Coronary artery (tissue), 2 donors: Measurements from ENCODE around the gene DCUN1D5.

Source experiments
- DNase-seq: peaks from one replicate; pipeline ENCODE4 v3.0.0-alpha.2; 2017; ENCODE audit warnings: low spot score
- H3K27ac ChIP-seq, 2 donors: fragments of 200-600 bp; sonication (generic); one replicate each; pipeline ENCODE4 v1.5.1; 2016 to 2019
- H3K4me3 ChIP-seq: fragments of 200-600 bp; sonication (generic); 2 replicates; pipeline ENCODE4 v1.5.1; 2016; ENCODE audit warnings: mild to moderate bottlenecking, moderate library complexity
- TF ChIP-seq, protein P1 (sequence below): fragments of 200-600 bp; sonication (generic); IDR thresholded peaks from one replicate; pipeline ENCODE4 v1.5.1; 2019; ENCODE audit warnings: antibody characterized with exemption

The DCUN1D5 gene

GRCh38 chr11:103078710-103079109 is 13.2 kb downstream of the DCUN1D5 start:
- no peak overlapping the region for H3K27ac ChIP-seq
- H3K4me3 ChIP-seq = no peak overlapping the region
- TF ChIP-seq, protein P1, sequence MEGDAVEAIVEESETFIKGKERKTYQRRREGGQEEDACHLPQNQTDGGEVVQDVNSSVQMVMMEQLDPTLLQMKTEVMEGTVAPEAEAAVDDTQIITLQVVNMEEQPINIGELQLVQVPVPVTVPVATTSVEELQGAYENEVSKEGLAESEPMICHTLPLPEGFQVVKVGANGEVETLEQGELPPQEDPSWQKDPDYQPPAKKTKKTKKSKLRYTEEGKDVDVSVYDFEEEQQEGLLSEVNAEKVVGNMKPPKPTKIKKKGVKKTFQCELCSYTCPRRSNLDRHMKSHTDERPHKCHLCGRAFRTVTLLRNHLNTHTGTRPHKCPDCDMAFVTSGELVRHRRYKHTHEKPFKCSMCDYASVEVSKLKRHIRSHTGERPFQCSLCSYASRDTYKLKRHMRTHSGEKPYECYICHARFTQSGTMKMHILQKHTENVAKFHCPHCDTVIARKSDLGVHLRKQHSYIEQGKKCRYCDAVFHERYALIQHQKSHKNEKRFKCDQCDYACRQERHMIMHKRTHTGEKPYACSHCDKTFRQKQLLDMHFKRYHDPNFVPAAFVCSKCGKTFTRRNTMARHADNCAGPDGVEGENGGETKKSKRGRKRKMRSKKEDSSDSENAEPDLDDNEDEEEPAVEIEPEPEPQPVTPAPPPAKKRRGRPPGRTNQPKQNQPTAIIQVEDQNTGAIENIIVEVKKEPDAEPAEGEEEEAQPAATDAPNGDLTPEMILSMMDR = no peak
- DNase-seq = no peak

- Histone ChIP-seq H3K27ac (no peak overlapping the region), H3K4me3 (no peak overlapping the region)
- TF ChIP-seq, protein P1 = no peak
- no peak for DNase-seq
Measured at GRCh38 chr11:103077554-103077953, 14.4 kb downstream of the DCUN1D5 start.

DNA sequence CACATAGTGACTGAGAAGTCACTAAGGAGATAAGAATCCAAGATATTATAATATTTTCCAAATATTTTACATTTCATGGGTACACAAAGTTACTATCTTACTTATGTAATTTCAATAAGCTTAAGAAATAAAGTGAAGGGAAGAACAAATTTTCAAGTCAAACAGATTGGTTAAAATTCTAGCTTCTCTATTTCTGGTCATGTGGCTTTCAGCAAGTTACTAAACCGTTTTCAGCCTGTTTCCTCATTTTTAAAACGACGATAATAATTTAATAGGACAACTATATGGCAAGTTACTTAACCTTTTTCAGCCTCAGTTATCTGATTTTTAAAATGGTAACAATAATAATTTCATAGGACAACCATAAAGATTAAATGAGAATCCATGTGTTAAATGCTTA is 15.6 kb downstream of the DCUN1D5 start:
- H3K27ac ChIP-seq = no peak overlapping the region
- TF ChIP-seq, protein P1 = no peak
- DNase-seq = no peak
- H3K4me3 ChIP-seq = no peak overlapping the region

- TF ChIP-seq, protein P1 = no peak
- no peak for DNase-seq
- H3K27ac ChIP-seq = no peak overlapping the region
- H3K4me3 ChIP-seq = no peak overlapping the region
Measured at GRCh38 chr11:103071008-103071407, 21.0 kb downstream of the DCUN1D5 start.

- no peak for DNase-seq
- Histone ChIP-seq H3K27ac (no peak overlapping the region), H3K4me3 (no peak overlapping the region)
- TF ChIP-seq, protein P1 = no peak
Measured at GRCh38 chr11:103070142-103070541, 21.8 kb downstream of the DCUN1D5 start.

DNA sequence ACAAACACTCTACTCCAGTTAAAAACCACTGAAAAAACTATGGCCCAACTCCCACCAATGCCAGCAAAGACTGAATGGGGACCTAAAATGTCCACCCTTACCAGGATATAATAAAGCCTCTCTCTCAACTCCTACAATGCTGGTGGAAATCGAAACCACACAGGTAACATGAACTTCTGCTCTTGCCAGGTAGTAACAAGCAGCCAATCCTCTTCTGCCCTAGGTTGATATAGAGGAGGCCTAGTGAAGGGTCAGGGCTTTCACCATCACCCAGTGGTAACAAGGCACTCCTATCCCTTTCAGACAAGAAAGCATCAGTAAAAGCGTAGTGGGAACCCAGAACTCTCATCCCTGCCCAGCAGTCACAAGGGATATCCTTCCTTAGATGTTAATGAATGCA is 22.6 kb downstream of the DCUN1D5 start:
- Histone ChIP-seq H3K4me3 (no peak overlapping the region), H3K27ac (no peak overlapping the region)
- DNase-seq = no peak
- TF ChIP-seq, protein P1 = no peak

GRCh38 chr11:103067118-103067517 is 24.8 kb downstream of the DCUN1D5 start:
- DNase-seq = no peak
- Histone ChIP-seq H3K27ac (no peak overlapping the region), H3K4me3 (no peak overlapping the region)
- TF ChIP-seq, protein P1 = no peak
